Astrocyte (in vitro differentiated cells and primary cell): ENCODE data around the gene VASP. TPM values are rescaled to one million over a fixed set of nuclear protein-coding genes. Genes with fewer than 3 reads are reported as not detected.

Experiments used
- DNase-seq: peaks from one replicate; pipeline ENCODE4 v3.0.0-alpha.2; 2010; ENCODE audit warnings: low read depth
- FAIRE-seq: peaks from 2 replicates; lab custom pipeline; 2011; peaks lifted over from hg19 to GRCh38; lab: Jason Lieb, UNC
- H2AFZ ChIP-seq: 2 replicates; pipeline ENCODE4 v1.6.0; 2012; ENCODE audit warnings: low read depth, low read length, inconsistent platforms
- H3K27ac ChIP-seq: 2 replicates; pipeline ENCODE4 v1.5.1; 2011; ENCODE audit warnings: low read depth, low read length, inconsistent platforms
- H3K27me3 ChIP-seq: 2 replicates; pipeline ENCODE4 v1.6.0; 2011; ENCODE audit warnings: low read length, inconsistent platforms; ENCODE audit not compliant: insufficient read depth
- H3K36me3 ChIP-seq: 2 replicates; pipeline ENCODE4 v1.5.1; 2011; ENCODE audit warnings: low read length, inconsistent platforms; ENCODE audit not compliant: insufficient read depth
- H3K4me1 ChIP-seq: 2 replicates; pipeline ENCODE4 v1.5.1; 2011; ENCODE audit warnings: low read length, inconsistent platforms; ENCODE audit not compliant: insufficient read depth
- H3K4me2 ChIP-seq: 2 replicates; pipeline ENCODE4 v1.6.0; 2012; ENCODE audit warnings: low read length, inconsistent platforms
- H3K4me3 ChIP-seq: 2 replicates; pipeline ENCODE4 v1.5.1; 2011; ENCODE audit warnings: low read depth, mild to moderate bottlenecking, low read length, inconsistent platforms; ENCODE audit not compliant: insufficient read depth
- H3K79me2 ChIP-seq: 2 replicates; pipeline ENCODE4 v1.6.0; 2012; ENCODE audit warnings: mild to moderate bottlenecking, low read length, inconsistent platforms; ENCODE audit not compliant: insufficient read depth
- H3K9ac ChIP-seq: 2 replicates; pipeline ENCODE4 v1.6.0; 2012; ENCODE audit warnings: mild to moderate bottlenecking, low read length, inconsistent platforms
- H3K9me3 ChIP-seq: 2 replicates; pipeline ENCODE4 v1.5.1; 2012; ENCODE audit warnings: low read depth, mild to moderate bottlenecking, low read length, inconsistent platforms; ENCODE audit not compliant: insufficient read depth
- H4K20me1 ChIP-seq: 2 replicates; pipeline ENCODE4 v1.6.0; 2012; ENCODE audit warnings: low read length, inconsistent platforms; ENCODE audit not compliant: insufficient read depth
- H3K27ac Mint-ChIP-seq: one replicate; pipeline ENCODE4 v1.8.0; 2021; ENCODE audit warnings: mild to moderate bottlenecking, mixed read lengths; ENCODE audit not compliant: unreplicated experiment
- H3K27me3 Mint-ChIP-seq: one replicate; pipeline ENCODE4 v1.8.0; 2021; ENCODE audit warnings: low read depth, mixed read lengths; ENCODE audit not compliant: unreplicated experiment
- H3K36me3 Mint-ChIP-seq: one replicate; pipeline ENCODE4 v1.8.0; 2021; ENCODE audit warnings: low read depth, mixed read lengths; ENCODE audit not compliant: unreplicated experiment
- H3K4me1 Mint-ChIP-seq: one replicate; pipeline ENCODE4 v1.8.0; 2021; ENCODE audit warnings: low read depth, mixed read lengths; ENCODE audit not compliant: unreplicated experiment
- H3K4me3 Mint-ChIP-seq: one replicate; pipeline ENCODE4 v1.8.0; 2021; ENCODE audit warnings: mild to moderate bottlenecking, moderate library complexity, mixed read lengths; ENCODE audit not compliant: unreplicated experiment
- H3K9me3 Mint-ChIP-seq: one replicate; pipeline ENCODE4 v1.8.0; 2021; ENCODE audit warnings: mild to moderate bottlenecking, mixed read lengths; ENCODE audit not compliant: unreplicated experiment
- EZH2 ChIP-seq: IDR thresholded peaks from 2 replicates; pipeline ENCODE4 v1.6.1; 2012; ENCODE audit warnings: mild to moderate bottlenecking, low read length, inconsistent platforms; ENCODE audit not compliant: insufficient read depth
- total RNA-seq: library from RNA; stranded (reverse); gene quantifications from 2 replicates; pipeline ENCODE4 v1.2.1, GENCODE V29; 2021
- TF ChIP-seq, protein P1 (sequence below): IDR thresholded peaks from 2 replicates; pipeline ENCODE4 v1.5.1; 2011; ENCODE audit warnings: low read depth, mild to moderate bottlenecking, inconsistent platforms, low read length, moderate library complexity; ENCODE audit not compliant: insufficient read depth

Gene VASP
- total RNA-seq, 1 donor from 2014 or later, result 222 TPM

GRCh38 chr19:45529420-45529785 lies 22.1 kb downstream of the VASP start:
- Histone ChIP-seq H2AFZ (no peak overlapping the region), H3K27ac (no peak overlapping the region), H3K27me3 (no peaks in the 10 kb centered on the region), H3K4me2 (no peak overlapping the region), H3K79me2 (no peaks in the 10 kb centered on the region), H3K4me3 (no peak overlapping the region), H3K9ac (no peak overlapping the region), H3K9me3 (no peaks in the 10 kb centered on the region), H3K4me1 (peaks cover 11% of the 10 kb centered on the region), H3K36me3 (peaks cover 26% of the 10 kb centered on the region), H4K20me1 (peaks cover 47% of the 10 kb centered on the region)
- Mint-ChIP-seq H3K27ac (no peak overlapping the region), H3K9me3 (peaks cover 3% of the 10 kb centered on the region), H3K4me3 (no peak overlapping the region), H3K27me3 (no peaks in the 10 kb centered on the region), H3K4me1 (peaks cover 7% of the 10 kb centered on the region), H3K36me3 (peaks cover 26% of the 10 kb centered on the region)
- TF ChIP-seq, protein P1, sequence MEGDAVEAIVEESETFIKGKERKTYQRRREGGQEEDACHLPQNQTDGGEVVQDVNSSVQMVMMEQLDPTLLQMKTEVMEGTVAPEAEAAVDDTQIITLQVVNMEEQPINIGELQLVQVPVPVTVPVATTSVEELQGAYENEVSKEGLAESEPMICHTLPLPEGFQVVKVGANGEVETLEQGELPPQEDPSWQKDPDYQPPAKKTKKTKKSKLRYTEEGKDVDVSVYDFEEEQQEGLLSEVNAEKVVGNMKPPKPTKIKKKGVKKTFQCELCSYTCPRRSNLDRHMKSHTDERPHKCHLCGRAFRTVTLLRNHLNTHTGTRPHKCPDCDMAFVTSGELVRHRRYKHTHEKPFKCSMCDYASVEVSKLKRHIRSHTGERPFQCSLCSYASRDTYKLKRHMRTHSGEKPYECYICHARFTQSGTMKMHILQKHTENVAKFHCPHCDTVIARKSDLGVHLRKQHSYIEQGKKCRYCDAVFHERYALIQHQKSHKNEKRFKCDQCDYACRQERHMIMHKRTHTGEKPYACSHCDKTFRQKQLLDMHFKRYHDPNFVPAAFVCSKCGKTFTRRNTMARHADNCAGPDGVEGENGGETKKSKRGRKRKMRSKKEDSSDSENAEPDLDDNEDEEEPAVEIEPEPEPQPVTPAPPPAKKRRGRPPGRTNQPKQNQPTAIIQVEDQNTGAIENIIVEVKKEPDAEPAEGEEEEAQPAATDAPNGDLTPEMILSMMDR, result no peak
- no peak for TF ChIP-seq EZH2
- no peak for FAIRE-seq
- no peak for DNase-seq

DNA sequence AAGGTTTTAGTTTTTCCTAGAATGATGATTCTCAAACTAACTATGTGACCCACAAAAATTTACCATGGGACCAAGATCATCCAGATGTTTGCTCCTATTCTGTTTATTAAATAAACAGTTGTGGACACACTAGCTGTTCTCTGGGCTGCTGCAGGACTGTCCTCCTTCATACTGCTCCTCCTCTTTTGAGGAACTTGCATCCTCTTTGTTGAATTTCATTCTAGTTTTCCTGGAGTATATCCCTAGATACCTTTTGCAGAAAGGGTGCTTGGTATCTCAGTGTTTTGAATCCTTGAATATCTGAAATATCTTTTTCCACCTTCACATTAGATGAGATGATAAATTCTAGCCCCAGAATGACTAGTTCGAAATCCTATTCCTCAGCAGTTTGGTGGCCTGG lies 24.1 kb downstream of the VASP start:
- H3K27me3 Mint-ChIP-seq, result no peaks in the 10 kb centered on the region

GRCh38 chr19:45539459-45539858 lies 32.2 kb downstream of the VASP start:
- Histone ChIP-seq H2AFZ (no peak overlapping the region), H3K27ac (no peak overlapping the region), H3K4me3 (no peak overlapping the region), H3K9me3 (no peaks in the 10 kb centered on the region), H3K27me3 (no peaks in the 10 kb centered on the region), H4K20me1 (no peaks in the 10 kb centered on the region), H3K4me1 (no peaks in the 10 kb centered on the region), H3K36me3 (no peaks in the 10 kb centered on the region), H3K4me2 (no peak overlapping the region), H3K9ac (no peak overlapping the region), H3K79me2 (no peaks in the 10 kb centered on the region)
- no peaks in the 10 kb centered on the region for H3K27me3 Mint-ChIP-seq
- DNase-seq (no peak), FAIRE-seq (no peak)
- H3K4me3 Mint-ChIP-seq, result no peak overlapping the region
- H3K36me3 Mint-ChIP-seq, result no peaks in the 10 kb centered on the region
- TF ChIP-seq, protein P1, result no peak
- TF ChIP-seq EZH2, result no peak
- no peak overlapping the region for H3K27ac Mint-ChIP-seq
- H3K9me3 Mint-ChIP-seq, result peaks cover 2% of the 10 kb centered on the region
- no peaks in the 10 kb centered on the region for H3K4me1 Mint-ChIP-seq

More for the DNA sequence above, 24.1 kb downstream of the VASP start:
- Histone ChIP-seq H3K79me2 (no peaks in the 10 kb centered on the region), H3K4me3 (no peak overlapping the region), H3K27ac (no peak overlapping the region), H3K27me3 (no peaks in the 10 kb centered on the region), H4K20me1 (peaks cover 27% of the 10 kb centered on the region), H3K9ac (no peak overlapping the region), H3K9me3 (no peaks in the 10 kb centered on the region), H3K4me2 (no peak overlapping the region), H2AFZ (no peak overlapping the region), H3K36me3 (peaks cover 9% of the 10 kb centered on the region), H3K4me1 (peaks cover 11% of the 10 kb centered on the region)
- peaks cover 6% of the 10 kb centered on the region for H3K4me1 Mint-ChIP-seq
- H3K9me3 Mint-ChIP-seq, result peaks cover 3% of the 10 kb centered on the region
- no peak for DNase-seq
- no peak overlapping the region for H3K27ac Mint-ChIP-seq
- H3K36me3 Mint-ChIP-seq, result peaks cover 16% of the 10 kb centered on the region
- no peak for TF ChIP-seq EZH2
- TF ChIP-seq, protein P1, result no peak
- FAIRE-seq, result no peak
- no peak overlapping the region for H3K4me3 Mint-ChIP-seq
